Body of pancreas (tissue), 4 donors: ENCODE results near the gene LPP. TPM values are rescaled to one million over a fixed set of nuclear protein-coding genes. Genes with fewer than 3 reads are reported as not detected.

ENCODE experiments used
- ATAC-seq: fragments of 150-250 bp; one replicate; pipeline ENCODE4 v1.9.1; 2016
- DNase-seq, 4 donors: peaks; one replicate each; pipeline ENCODE4 v3.0.0-alpha.2; 2019
- H3K27ac ChIP-seq, 4 donors: fragments of 200-600 bp; sonication (generic); 1 replicate in 3 of 4; 2 replicates in 1 of 4; pipeline versions ENCODE4 v1.5.1 to v1.6.1; 2016 to 2019; ENCODE audit warnings: mild to moderate bottlenecking in 1 of 4, mixed read lengths in 1 of 4, moderate library complexity in 1 of 4
- H3K27me3 ChIP-seq, 2 donors: fragments of 200-600 bp; sonication (generic); one replicate each; pipeline ENCODE4 v1.6.0; 2016; ENCODE audit warnings: mild to moderate bottlenecking in 1 of 2
- H3K36me3 ChIP-seq, 2 donors: fragments of 200-600 bp; sonication (generic); replicated peaks in 1 of 2; 2 replicates each; pipeline ENCODE4 v1.5.1; 2016; ENCODE audit warnings: low read depth in 2 of 2; ENCODE audit not compliant: insufficient read depth in 1 of 2
- H3K4me1 ChIP-seq: fragments of 200-600 bp; sonication (generic); one replicate; pipeline ENCODE4 v1.6.0; 2016
- H3K4me3 ChIP-seq, 2 donors: fragments of 200-600 bp; sonication (generic); 1 replicate in 1 of 2; 2 replicates in 1 of 2; pipeline ENCODE4 v1.5.1; 2016 to 2019
- H3K9me3 ChIP-seq, 3 donors: fragments of 200-600 bp; sonication (generic); 1 replicate in 2 of 3; 2 replicates in 1 of 3; pipeline ENCODE4 v1.5.1; 2016
- CTCF ChIP-seq, 7 experiments: fragments of 450-650 bp in 4 of 7; fragments of 200-600 bp in 3 of 7; sonication (generic) in 3 of 7; IDR thresholded peaks; one replicate each; pipeline ENCODE4 v1.5.1; 2016 to 2019; ENCODE audit warnings: antibody characterized with exemption in 7 of 7
- POLR2A ChIP-seq, 3 donors: fragments of 450-650 bp; IDR thresholded peaks; one replicate each; pipeline ENCODE4 v1.6.1; 2016; ENCODE audit warnings: antibody characterized with exemption in 3 of 3, mild to moderate bottlenecking in 2 of 3
- WGBS, 2 donors: methylation state at CpG; one replicate each; pipeline ENCODE4 v1.1.5; 2017; 5-methylcytosine and 5-hydroxymethylcytosine counted together
- intact Hi-C: fragments of 100-400 bp; cut with DNase I; formaldehyde crosslinking; loops from one replicate; pipeline ENCODE4 v1.15.1; 2023
- total RNA-seq, 2 donors: library from RNA; depleted of rRNA; stranded (reverse); fragments of >200 nt; gene quantifications; one replicate each; pipeline ENCODE4 v1.1.0, GENCODE V29; 2016

Gene LPP
- total RNA-seq, 2 donors from 2014 or later, result 60.6 to 65.1 TPM

DNA sequence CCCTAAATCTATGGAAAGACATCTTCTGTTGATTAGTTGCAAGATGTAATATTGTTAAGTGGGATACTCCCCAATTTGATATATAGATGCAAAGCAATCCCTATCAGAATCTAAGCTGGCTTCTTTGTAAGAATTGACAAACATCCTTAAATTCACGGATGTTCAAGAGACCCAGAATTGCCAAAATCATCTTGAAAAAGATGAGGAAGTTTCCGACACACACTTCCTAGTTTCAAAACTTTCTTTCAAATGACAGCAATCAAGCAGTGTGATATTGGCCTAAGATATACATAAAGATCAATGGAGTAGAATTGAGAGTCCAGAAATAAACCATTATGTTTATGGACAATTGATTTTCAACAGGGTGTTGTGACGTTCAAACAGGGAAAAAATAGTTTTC lies 383.6 kb downstream of the LPP start:
- ATAC-seq, result no peak

DNA sequence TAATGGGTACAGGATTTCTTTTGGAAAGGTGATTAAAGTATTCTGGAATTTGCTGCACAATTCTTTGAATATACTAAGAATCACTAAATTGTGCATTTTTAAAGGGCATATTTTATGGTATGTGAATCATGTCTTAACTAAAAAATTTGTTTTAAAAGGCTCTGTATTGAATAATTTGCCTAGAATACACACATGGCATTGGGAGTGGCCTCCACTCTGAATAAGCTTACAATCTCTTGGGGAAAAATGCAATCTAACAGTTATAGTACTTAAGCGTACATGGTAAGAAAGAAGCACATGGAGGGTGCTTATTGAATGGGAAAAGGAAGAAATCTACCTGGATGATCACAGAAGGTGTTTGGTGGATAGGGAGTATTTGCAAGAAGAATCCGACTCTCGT lies 385.1 kb downstream of the LPP start:
- Histone ChIP-seq H3K36me3 (no peaks in the 10 kb centered on the region), H3K9me3 (no peaks in the 10 kb centered on the region), H3K27ac (no peak overlapping the region), H3K4me1 (no peaks in the 10 kb centered on the region), H3K4me3 (no peak overlapping the region), H3K27me3 (no peaks in the 10 kb centered on the region)
- no peak for TF ChIP-seq POLR2A (IDR thresholded peaks at IDR 0.05)
- TF ChIP-seq CTCF (IDR thresholded peaks at IDR 0.05), result no peak
- DNase-seq, result no peak
- intact Hi-C loops, result no loop called here
- WGBS, 2 donors, result 95 to 98% methylated on average over 3 of the region's 3 CpGs
- no peak for ATAC-seq

More for the DNA sequence above, 383.6 kb downstream of the LPP start:
- H3K27me3 ChIP-seq, result no peaks in the 10 kb centered on the region
- DNase-seq, result no peak
- intact Hi-C loops, result no loop called here
- H3K27ac ChIP-seq, result no peak overlapping the region
- no peaks in the 10 kb centered on the region for H3K36me3 ChIP-seq
- WGBS, 2 donors, result 86 to 92% methylated on average over 3 of the region's 3 CpGs
- no peak overlapping the region for H3K4me3 ChIP-seq
- no peaks in the 10 kb centered on the region for H3K9me3 ChIP-seq
- TF ChIP-seq POLR2A (IDR thresholded peaks at IDR 0.05), result no peak
- H3K4me1 ChIP-seq, result no peaks in the 10 kb centered on the region

- no peaks in the 10 kb centered on the region for H3K4me1 ChIP-seq
- no peaks in the 10 kb centered on the region for H3K36me3 ChIP-seq
- no peaks in the 10 kb centered on the region for H3K9me3 ChIP-seq
- intact Hi-C loops, result no loop called here
- no peak overlapping the region for H3K4me3 ChIP-seq
- no peak for DNase-seq
- H3K27ac ChIP-seq, result no peak overlapping the region
- ATAC-seq, result no peak
- no peaks in the 10 kb centered on the region for H3K27me3 ChIP-seq
- TF ChIP-seq POLR2A (IDR thresholded peaks at IDR 0.05) (no peak), CTCF (IDR thresholded peaks at IDR 0.05) (no peak)
These were observed 385.8 kb downstream of the LPP start for GRCh38 chr3:188539631-188540194.

DNA sequence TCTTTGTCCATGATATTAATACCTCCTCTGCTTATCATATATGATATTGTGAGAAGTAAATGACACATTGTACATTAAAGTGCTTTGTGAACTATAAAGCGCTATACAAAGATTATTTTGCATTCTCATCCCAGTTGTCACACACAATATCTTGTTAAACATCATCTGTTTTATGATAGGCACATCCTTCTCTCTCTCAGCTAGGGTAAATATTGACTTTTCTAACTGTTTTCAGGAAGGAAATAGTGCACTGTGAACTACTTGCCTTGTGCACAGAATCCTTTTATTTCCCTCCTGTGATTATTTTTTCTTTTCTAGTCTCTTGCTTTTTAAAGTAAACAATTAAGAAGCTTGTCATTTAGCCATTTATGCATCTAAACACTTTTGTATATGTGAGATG lies 388.2 kb downstream of the LPP start:
- H3K4me3 ChIP-seq, result no peak overlapping the region
- no peaks in the 10 kb centered on the region for H3K36me3 ChIP-seq
- TF ChIP-seq CTCF (IDR thresholded peaks at IDR 0.05), result no peak
- no peak for TF ChIP-seq POLR2A (IDR thresholded peaks at IDR 0.05)
- no peaks in the 10 kb centered on the region for H3K27me3 ChIP-seq
- intact Hi-C loops, result no loop called here
- H3K9me3 ChIP-seq, result no peaks in the 10 kb centered on the region
- ATAC-seq, result no peak
- no peaks in the 10 kb centered on the region for H3K4me1 ChIP-seq
- WGBS, 2 donors, result 87 to 94% methylated on average over 1 of the region's 1 CpG
- no peak overlapping the region for H3K27ac ChIP-seq
- DNase-seq, result no peak

DNA sequence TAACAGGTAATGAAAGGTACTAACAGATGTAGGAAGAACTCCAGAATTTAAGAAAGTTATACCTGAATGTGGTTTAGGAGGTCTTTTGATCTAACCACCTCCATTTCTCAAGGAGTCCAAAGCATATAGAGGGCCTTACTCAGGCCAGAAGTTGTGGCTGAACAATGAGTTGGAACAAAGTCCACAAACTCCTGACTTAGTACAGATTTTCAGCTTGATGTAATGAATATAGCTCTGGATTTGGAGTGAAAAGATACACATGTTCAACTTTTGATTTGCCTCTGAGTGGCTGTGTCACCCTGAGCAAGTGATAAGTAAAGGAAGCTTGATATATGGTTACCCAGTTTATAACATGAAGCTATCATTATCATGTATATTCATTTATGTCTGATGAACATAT lies 390.1 kb downstream of the LPP start:
- Histone ChIP-seq H3K36me3 (no peaks in the 10 kb centered on the region), H3K4me1 (no peaks in the 10 kb centered on the region), H3K4me3 (no peak overlapping the region), H3K27ac (no peak overlapping the region), H3K9me3 (no peaks in the 10 kb centered on the region), H3K27me3 (no peaks in the 10 kb centered on the region)
- TF ChIP-seq POLR2A (IDR thresholded peaks at IDR 0.05) (no peak), CTCF (IDR thresholded peaks at IDR 0.05) (no peak)
- intact Hi-C loops, result no loop called here
- ATAC-seq (no peak), DNase-seq (no peak)
